Right hindlimb (tissue), 1 donor: ENCODE measurements around the gene SULT4A1.
"Not testable (repeated sequence)": the region's sequence is repeated elsewhere in the genome, so short reads cannot be mapped to it uniquely, and the experiment has no call there.

Experiments used
- DNase-seq: peaks from one replicate; pipeline ENCODE4 v3.0.0-alpha.2; 2018

SULT4A1 gene

DNA sequence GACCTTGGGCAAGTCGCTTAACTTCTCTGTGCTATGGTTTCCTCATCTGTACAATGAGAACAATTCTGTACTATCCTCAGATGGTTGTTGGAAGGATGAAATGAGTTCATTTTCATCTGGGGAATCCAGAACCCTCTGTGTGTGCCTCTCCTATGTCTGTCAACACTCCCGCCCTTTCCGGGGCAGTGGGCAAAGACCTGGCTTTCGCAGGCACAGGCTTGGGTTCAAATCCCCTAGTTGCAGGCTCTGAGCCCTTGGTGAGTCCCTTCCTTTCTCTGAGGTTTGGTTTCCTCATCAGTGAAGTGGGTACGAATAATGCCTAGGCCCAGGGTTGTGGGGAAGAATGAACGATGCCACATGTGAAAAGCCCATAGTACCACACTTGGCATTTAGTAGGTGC is 23.5 kb upstream of the SULT4A1 start:
- DNase-seq, result no peak

DNA sequence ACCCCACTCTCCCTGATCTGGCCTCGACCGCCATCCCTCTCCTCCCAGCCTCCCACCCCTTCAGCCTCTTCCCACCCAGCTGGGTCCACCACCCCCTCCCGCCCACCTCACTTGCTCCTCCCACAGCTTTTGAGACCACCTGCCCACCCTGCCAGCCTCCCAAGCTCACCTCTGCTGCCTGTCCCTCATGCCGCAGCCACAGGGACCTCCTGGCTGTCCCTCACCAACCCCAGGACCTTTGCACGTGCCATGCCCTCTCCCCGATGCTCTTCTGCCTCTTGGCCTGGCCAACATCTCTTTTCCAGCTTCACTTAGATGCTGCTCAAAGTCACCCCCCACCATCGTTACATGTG is 23.0 kb upstream of the SULT4A1 start:
- DNase-seq, result no peak

DNA sequence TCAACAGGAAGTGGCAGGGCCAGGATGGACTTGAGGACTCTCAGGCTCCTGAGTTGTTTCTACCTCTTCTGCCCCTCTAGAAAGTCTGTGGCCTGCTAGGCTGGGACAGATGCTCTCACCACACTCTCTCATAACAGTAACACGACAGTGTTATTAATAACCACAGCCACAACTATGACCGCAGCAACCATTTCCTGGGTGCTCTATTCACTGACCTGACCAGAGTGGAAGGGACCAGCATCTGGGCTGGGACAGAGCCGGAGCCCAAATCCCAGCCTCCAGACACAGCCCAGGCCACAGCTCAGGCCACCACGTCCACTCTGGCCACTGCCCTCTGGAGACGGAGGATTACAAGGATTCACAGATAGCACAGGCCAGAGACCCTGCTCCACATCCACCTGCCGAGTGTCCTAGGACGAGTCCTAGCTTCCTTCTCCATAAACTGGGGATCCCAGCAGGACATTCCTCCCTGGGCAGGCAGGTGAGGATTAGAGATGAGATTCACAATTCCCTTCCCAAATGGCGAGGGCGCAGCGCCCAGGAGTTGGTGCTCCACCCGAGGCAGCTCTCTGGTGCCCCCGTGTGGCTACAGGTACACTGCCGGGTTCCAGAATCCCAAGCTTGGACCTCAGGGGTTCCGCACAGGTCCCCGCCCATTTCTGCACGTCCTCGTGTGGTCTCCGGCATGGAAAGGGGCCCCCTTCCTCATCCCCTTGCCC is 22.4 kb upstream of the SULT4A1 start:
- peak; percentile 40 for DNase-seq

DNA sequence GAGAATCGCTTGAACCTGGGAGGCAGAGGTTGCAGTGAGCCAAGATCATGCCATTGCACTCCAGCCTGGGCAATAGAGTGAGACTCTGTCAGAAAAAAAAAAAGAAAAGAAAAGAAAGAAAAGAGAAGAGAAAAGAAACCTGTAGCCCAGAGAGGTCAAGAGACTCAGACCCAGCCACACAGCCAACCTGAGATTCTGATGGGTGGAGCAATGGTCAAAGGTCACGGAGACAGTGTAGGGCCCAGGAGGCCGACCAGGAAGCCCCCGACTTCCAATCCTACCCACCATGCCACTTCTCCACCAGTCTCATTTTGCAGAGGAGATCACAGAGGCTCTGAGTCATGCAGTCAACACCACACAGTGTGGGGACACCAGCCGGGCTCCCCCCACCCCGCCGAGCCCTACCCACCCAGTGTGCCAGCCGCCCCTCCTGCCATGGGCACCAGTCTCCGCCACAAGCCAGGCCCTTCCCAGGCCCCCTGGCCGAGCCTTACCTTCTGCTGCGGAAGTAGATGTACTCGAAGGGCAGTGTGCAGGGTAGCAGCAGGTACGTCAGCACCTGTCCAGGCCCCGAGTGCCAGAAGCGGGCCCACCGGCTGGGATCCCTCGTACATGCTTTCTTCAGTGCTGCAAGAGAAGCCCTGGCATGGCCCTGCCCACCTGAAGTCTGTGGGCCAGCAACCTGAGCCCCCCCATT is 21.6 kb upstream of the SULT4A1 start:
- no peak for DNase-seq

DNA sequence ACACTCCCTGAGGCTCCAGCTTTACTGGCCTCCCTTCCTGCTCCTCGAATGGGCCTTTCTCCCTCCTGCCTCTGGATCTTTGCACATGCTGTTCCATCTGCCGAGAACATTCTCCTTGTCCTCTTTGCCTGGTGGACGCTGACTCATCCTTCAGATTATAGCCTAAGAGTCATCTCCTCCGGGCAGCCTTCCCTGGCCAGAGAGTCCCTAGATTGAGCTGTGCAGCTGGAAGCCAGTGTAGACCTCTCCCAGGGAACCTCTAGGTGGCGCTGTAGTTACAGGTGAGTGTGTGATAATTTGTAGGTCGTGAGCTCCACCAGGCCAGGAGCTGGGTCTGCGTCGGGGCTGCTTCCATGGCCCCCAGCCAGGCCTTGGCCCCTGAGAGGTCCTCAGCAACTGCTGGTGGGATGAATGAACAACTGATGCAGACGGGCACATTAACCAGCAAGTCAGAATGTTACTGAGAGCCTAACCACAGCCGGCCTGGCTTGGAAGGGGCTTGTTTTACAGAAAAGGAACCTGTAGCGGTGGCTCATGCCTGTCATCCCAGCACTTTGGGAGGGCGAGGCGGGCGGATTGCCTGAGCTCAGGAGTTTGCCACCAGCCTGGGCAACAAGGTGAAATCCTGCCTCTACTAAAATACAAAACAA is 20.8 kb upstream of the SULT4A1 start:
- no peak for DNase-seq

DNA sequence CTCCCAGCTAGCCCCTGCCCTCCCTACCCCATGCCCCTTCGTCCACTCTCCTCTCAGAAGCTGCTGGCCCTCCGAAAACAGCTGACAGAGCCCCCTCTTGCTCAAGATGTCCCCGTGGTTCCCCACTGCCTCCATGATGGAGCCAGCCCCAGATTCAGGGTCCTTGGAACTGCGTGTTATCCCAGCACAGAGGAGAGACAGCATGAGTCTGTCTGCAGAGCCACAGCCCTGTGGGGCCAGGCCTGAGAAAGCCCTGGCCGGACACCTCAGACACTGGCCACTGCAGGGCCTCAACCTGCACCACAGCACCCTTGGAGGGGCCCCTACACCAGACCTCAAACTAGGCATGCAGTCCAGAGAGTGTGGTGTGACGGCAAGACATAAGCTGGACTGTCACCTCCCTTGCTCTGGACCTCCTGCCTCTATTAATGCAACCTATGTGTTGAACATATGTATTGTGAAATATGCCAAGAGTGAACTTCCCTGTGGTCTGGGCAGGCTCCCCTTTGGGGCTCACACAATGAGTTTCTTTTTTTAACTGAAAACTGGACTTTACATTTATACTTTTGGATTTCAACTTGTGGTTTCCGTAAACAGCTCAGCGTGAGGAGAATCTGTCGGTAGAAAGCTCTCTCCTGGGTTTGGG is 19.9 kb upstream of the SULT4A1 start:
- no peak for DNase-seq

DNA sequence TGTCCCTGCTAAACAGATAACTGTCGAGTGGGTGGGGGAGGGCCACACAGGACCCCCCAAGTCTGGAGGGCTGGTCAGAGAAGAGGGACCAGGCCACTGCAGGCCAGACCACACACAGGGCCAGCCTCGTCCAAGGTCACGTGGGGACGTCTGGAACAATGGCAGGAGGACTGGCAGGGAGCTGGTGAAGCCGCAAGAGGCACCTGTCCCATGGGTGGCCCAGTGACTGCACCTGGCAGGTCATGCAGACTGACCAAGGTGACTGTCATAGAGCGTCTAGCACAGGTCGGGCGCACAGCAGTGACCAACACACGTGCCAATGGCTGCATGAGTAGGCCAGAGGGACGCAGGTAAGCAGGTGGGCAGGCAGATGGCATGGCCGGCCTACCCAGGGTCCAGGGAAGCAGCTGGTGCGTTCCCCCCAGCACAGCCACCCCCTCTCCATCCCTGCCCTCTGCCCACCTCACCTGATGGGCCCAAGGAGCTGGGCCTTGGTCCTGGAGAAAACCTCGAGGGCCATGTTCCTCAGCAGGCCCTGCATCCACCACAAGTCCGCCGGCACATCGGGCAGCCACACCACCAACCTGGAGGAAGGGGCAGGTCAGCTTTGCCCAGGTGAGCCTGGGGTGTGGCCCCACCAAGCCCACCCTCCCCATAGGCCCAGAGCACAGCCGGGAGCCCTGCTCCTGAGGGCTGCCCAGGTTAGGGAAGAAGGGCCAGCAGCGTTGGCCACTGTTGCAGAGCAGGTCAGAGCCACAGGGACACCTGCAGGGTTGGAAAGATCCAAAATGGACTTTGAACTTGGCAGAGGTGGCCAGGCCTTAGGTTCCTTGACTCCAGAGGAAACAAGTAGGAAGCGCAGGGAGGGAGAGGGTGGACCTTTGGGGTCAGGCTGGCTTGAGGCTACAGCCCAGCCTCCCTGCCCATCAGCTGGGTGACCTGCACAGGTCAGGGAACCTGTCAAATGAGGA is 19.1 kb upstream of the SULT4A1 start:
- DNase-seq, result no peak

DNA sequence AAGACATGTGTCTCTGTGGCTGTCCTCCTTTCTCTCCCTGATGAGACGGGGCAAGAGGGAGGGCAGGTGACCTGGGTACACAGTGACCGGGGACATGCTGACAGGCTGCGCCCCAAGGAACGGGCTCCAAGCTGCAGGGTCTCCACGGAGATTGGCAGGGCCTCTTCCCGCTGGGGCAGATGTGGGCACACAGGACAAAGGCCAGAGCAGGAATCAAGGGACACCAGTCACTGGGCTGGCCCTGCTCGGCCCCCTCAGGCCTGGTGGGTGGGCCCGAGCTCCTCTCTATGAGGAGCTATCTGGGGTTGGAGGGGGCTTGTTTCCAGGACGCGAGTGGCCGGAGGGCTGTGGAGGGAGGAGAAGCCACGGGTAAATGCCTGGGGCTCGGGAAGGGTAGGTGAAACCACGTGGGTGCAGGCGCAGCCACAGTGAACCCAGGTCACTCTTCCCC is 18.3 kb upstream of the SULT4A1 start:
- DNase-seq, result no peak

DNA sequence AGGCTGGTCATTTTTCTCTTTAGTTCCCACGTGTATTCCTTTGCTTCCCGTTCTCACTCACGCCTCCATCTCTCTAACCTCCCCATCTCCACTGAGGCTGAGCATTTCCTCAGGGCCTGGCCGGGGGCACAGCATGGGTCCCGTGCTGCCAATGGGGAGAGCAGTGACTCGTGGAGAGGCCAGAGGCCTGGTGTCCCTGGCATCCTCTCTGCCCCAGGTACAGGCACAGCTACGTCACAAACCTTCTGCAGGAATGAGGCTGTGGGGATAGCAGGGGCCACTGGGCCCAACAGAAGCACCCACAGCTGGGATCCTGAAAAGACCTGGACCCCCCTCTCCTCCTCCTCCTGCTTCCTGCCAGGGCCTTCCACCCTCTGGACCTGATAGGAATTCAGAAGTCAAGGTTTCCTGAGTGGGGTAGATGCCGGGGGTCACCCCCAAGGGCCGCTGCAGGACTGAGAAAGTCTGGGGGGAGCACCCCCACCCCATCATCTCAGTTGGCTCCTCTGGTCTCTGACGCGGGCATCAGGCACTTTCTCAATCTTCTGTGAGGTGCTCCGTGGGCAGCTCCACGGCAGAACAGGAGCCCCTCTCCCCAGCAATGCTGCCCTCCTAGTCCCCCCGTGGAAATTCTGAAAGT is 17.7 kb upstream of the SULT4A1 start:
- DNase-seq, result no peak

DNA sequence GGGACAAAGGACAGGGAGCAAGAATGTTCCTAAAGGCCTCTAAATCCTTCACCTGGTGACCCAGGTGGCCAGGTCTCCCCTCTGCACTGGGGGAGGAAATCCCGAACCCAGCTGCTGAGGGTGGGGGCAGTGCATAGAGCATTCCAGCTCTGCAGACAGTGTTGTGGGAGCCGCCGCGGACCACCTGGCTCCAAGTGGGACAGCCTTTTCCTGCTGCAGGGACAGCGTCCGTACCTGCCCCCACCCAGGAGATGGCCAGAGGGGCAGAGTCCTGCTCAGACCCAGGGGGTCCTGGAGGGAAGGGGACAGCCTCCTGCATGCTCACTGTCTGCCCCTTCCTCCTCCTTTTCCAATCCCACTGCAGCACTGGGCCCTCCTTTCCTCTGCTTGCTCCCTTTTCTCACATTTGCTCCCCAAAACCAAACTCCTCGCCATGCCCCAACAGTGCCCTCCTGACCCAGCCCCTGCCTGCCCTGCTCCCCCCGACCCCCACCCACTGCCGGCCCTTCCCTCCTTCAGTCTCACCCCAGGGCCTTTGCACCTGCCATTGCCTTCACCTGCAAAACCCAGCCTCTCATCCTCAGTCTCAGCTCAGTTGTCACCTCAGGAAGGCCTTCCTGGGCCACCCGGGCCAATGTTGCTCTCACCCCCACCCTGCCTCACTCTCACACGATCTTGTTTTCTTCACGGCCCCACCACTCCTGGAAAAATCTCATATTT is 16.7 kb upstream of the SULT4A1 start:
- no peak for DNase-seq

DNA sequence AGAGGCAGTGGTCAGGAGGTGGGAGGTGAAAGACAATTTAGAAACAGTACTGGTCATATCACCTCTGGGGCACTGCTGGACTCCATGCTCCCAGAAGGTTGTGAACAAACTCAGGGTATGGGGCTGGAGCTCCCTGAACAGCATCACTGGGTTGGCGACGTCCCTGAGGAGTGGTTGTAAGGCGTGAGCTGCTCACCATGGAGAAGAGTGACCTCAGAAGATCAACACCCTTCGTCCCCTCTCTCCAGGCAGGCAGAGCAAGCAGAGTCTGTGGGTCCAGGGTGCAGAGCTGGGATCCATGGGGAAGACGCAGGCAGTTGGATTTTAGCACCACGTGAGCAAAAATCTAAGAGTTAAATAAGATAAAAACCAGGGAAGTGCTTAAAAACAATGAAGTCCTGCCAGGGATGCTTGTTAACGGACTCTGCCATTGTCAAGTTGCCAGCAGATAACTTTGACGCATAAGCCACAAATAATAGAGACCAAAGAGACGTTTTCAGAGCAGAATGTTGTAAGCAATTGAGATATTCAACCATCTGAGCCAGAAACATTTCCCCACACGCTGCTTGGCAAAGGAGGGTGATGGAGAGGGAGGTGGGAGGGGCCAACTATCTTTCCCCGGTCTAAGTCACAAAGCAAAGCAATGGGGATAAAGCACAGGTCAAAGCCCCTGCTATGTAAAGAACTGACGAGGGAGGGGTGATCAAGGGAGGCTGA is 15.9 kb upstream of the SULT4A1 start:
- no peak for DNase-seq

DNA sequence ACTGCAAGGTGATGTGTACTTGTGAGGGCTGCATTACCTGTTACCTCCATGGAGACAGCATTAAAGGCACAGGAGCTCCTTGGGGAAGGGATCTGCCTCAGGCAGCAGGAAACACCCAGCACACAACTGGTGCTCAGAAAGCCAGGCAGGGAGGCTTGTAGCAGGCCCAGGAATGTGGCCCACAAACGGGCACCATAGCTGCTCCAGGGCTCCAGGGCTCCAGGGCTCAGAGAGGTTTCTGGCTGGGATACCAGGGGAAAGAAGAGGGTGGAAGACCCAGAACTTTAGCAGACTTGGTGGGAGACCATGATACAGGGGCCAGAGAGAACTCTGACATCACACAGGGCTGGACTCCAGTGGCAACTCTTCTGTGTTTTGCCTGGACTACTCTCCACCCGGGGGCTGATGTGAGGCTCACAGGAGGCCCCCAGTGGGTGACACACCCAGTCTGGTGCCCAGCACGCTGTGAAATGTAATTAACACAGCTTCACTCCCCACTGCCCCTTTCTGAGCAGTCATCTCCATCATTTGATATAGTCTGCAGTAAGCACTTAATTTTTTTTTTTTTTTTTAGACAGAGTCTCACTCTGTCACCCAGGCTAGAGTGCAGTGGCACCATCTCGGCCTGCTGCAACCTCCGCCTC is 14.7 kb upstream of the SULT4A1 start:
- no peak for DNase-seq

DNA sequence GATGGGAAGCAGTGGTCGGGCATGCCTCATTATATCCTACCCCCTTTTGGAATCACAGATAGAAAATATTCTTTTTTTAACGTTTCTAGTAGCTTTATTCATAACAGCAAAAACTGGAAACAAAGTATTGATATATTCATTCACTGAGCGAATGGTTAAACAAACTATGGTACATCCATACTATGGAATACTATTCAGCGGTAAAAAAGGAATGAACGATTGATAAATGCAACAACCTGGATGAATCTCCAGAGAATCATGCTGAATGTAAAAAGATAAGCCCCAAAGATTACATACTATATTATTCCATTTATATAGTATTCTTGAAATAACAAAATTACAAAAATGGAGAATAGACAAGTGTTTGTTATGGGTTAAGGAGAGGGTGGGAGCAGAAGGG is 7.5 kb upstream of the SULT4A1 start:
- no peak for DNase-seq

DNA sequence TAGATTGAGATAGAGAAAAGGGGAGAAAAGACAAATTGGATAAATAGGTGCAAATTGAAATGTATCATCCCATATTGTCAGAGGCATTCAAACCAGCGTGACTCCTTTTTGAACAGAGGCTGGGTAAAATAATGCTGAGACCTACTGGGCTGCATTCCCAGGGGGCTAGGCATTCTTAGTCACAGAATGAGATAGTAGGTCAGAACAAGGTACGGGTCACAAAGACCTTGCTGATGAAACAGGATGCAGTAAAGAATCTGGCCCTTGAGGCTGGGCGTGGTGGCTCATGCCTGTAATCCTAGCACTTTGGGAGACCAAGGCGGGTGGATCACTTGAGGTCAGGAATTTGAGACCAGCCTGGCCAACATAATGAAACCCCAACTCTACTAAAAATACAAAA is 6.7 kb upstream of the SULT4A1 start:
- not testable (repeated sequence) for DNase-seq

DNA sequence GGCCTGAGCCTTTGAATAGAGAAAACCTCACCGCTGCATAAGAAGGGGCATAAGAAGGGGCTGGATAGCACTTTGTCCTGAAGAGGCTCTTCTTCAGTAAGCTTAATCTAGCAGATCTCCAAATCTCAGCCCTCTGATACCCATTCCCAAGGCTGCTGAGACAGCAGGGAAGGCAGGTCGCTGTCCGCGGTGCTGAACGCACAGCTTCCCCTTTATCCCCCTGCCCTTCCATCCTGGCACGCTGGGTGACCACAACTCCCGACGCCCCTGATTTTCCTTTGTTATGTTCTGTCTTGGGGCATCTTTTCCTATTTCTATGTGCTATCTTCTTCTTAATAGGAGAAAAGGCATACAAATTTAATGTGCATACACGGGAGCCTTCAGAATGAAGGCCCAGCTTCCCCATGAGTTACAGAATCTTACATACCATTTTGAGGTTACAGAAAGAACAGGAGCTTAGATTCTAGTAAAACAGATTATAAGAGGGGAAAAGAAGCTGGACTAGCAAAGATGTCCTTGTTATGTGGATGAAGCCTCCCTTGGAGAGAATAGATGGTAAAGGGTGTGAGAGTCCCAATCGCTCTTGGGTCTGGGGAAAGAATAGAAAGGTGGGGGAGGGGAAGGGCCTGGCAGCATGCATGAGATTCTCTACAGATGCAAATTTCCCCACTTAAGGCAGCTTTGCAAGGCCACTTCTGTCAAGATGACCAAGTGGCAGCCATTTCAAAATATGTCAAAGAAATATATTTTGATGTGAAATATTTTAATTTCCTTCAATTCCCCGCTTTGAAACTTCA is 5.7 kb upstream of the SULT4A1 start:
- DNase-seq, result peak; percentile 81

DNA sequence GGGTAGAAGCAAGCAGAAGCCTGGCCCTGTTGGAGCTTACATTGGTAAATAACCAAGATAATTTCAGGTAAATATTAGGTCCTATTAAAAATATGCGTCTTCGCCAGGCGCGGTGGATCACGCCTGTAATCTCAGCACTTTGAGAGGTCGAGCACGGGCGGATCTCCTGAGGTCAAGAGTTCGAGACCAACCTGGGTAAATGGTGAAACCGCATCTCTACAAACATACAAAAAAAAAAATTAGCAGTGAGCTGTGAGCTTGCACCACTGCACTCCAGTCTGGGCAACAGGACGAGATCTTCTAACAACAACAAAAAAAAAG is 529 bp upstream of the SULT4A1 start:
- DNase-seq, result no peak

DNA sequence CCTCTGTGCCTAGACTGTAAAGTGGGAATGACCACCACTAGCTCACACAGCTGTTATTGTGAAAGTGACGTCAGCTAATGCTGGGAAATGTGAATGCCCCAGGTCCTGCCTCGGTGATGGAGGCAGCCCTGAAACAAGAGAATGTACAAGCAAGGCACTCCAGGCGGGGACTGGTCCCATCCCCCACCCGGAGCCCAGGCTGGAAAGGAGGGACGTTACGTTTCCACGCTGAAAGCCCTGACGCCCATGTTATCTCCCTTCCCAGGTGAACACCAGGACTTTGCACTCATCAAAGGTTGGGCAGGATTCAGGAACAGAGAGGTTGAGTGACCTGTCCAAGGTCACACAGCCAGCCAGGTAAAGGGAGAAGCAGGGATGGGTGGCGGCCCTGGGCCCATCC is 784 bp downstream of the SULT4A1 start:
- no peak for DNase-seq

DNA sequence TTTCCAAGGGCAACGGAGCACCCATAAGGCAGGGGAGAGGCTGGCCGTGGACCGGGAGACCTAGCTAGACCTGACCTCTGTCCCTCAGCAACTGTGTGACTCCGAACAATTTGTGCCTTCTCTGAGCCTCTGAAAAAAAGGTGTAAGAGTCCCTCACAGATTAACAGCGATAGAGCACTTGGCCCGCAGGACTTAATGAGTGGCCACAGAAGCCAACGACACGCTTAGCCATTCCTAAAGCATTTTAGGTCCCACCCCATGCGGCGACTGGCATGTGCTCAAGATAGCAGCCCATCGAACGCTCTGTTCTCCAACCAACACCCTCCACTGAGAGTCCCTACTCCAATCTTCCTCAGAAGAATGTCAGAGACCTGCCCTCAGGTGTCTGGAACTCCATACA is 1.5 kb downstream of the SULT4A1 start:
- DNase-seq, result no peak

DNA sequence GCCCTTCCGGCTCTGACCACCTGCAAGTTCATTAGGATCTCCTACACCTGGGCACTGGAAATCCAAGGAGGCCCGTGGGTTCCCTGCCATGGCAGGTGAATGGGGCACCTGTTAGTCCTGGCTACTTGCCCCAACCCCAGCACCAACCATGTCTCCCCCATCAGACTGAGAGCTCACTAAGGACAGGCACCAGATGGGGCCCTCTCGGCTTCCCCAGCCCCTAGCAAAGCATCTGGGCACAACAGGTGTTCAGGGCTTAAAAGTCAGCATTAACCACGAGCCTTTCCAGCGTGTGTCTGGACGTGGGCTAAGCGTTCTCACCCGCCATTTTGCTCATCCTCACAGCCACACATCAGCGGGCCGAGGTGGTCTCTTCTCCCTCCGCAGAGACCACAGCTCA is 2.2 kb downstream of the SULT4A1 start:
- no peak for DNase-seq
